ENCODE results near the gene CAMK1D. TPM values are rescaled to one million over a fixed set of nuclear protein-coding genes. Genes with fewer than 3 reads are reported as not detected.

The CAMK1D gene
- total and polyA plus RNA-seq, 2 of the 8 experiments (the other 6 are each of a cell fraction or from before 2014, with no cell fraction given), result 3.5 to 10.6 TPM

DNA sequence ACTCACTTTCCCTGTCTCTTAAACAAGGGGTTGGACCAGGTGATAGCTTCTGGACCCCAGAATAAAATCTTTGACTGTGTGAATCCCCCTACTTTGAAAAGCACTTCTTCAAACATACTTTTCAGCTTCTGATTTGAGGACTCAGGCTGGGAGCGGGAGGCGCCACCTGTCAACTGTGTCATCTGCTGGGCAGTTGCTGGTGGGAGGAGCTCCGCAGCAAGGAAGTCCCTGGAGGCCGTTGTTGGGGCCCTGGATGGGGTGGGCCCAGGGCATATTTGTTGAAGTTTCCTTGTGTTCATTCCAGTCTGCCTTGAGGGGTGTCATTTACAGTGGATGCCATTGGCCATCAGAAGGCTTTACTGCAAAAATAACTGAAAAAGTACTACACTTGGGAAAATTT lies 454.4 kb downstream of the CAMK1D start (continued):
- TF ChIP-seq SUZ12 (IDR thresholded peaks at IDR 0.05; ENCODE audit: low read length), result no peak
- no peak for TF ChIP-seq BCL11A (IDR thresholded peaks at IDR 0.05; ENCODE audit: low read depth in 2 of 2, low read length in 2 of 2)
- no peak for TF ChIP-seq MAFK (IDR thresholded peaks at IDR 0.05; ENCODE audit: low read depth, low read length)

Data from H1 (cell line).